ENCODE measurements around the gene TMEM269.

DNA sequence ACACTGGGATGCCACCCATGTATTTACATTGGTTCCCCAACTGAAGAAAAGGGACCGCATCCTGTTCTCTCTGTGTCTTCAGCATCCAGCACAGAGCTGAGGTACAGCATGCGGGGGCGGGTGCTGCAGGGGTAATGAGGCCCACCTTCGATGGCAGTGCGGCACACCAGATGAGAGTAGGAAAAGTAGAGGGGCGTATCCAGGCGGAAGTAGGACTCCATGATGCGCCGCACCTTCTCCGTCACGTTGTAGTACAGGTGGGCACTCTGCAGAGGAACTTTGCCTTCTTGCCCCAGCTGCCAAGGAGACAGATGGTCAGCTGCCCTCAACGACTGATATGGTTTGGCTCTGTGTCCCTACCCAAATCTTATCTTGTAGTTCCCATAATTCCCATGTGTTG lies 34.8 kb upstream of the TMEM269 start:
- TF ChIP-seq, protein P1, sequence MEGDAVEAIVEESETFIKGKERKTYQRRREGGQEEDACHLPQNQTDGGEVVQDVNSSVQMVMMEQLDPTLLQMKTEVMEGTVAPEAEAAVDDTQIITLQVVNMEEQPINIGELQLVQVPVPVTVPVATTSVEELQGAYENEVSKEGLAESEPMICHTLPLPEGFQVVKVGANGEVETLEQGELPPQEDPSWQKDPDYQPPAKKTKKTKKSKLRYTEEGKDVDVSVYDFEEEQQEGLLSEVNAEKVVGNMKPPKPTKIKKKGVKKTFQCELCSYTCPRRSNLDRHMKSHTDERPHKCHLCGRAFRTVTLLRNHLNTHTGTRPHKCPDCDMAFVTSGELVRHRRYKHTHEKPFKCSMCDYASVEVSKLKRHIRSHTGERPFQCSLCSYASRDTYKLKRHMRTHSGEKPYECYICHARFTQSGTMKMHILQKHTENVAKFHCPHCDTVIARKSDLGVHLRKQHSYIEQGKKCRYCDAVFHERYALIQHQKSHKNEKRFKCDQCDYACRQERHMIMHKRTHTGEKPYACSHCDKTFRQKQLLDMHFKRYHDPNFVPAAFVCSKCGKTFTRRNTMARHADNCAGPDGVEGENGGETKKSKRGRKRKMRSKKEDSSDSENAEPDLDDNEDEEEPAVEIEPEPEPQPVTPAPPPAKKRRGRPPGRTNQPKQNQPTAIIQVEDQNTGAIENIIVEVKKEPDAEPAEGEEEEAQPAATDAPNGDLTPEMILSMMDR (IDR thresholded peaks at IDR 0.05; ENCODE audit: low read length), result no peak
- TF ChIP-seq EZH2 (IDR thresholded peaks at IDR 0.05; ENCODE audit: borderline replicate concordance, low read length), result no peak
